ENCODE measurements around the gene SPOCK2.

Gene SPOCK2

GRCh38 chr10:72012796-72013195 lies 75.6 kb downstream of the SPOCK2 start:
- no peak for DNase-seq (ENCODE audit: low read depth in 1 of 2, low spot score in 1 of 2)

DNA sequence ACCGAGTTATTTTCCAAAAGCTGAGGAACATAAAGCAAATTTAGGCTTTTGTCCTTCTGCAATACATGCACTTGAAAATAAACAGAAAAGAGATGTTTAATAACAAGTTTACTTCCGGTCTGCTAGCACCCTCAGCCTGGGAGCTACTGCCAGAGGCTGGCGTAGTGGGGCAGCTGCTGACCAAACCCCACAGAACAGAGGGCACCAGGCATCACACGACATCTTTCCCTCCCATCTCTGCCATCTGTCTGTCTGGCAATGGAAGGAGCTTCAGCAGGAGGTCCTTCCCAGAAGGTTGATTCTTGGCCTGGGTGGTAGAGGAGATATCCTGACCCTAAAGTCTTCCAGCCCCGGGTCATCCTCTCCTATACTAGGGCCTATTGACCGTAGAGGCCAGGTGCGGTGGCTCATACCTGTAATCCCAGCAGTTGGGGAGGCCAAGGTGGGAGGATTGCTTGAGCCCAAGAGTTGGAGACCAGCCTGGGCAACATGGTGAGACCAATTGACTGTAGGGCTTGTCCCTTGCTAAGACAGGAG lies 76.3 kb downstream of the SPOCK2 start:
- no peak for DNase-seq (ENCODE audit: low read depth in 1 of 2, low spot score in 1 of 2)

- no peak for DNase-seq (ENCODE audit: low read depth in 1 of 2, low spot score in 1 of 2)
Measured at GRCh38 chr10:72011468-72011867, 76.9 kb downstream of the SPOCK2 start.

- no peak for DNase-seq (ENCODE audit: low read depth in 1 of 2, low spot score in 1 of 2)
Measured at GRCh38 chr10:72011016-72011415, 77.3 kb downstream of the SPOCK2 start.

- DNase-seq (ENCODE audit: low read depth in 1 of 2, low spot score in 1 of 2), result no peak
Measured at GRCh38 chr10:72010234-72010973, 77.9 kb downstream of the SPOCK2 start.

DNA sequence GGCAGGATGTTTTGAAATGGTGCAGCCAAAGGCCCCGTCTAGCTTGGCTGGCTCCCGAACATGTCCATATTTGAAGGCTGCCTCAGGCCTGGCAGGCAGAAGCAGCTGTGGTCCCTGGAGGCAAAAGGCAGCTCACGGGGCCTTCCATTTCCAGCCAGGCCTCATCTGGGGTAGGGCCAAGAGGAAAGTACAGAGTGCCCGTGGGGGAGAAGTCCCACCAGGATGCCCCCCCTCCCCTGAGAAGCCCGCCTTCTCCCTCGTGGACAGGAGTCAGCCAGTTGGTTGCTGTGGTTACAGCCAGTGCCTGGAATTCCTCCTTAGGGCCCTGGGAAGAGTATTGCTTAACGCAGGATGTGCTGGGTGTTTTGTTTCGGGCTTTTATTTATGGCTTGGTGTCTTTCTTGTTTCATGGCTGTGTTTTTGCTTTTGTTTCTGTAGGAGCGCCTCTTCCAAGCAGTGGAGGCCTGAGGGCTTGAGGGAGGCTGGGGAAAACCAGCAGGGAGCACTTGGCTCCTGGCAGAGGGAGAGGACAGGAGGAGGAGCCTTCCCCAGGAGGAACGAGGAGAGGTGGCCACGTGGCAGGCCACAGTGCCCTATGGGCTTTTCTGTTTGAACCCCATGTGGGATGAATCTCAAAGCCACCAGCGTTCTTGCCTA lies 78.8 kb downstream of the SPOCK2 start:
- DNase-seq (ENCODE audit: low read depth in 1 of 2, low spot score in 1 of 2), result no peak

- DNase-seq (ENCODE audit: low read depth in 1 of 2, low spot score in 1 of 2), result no peak
Measured at GRCh38 chr10:72009051-72009424, 79.3 kb downstream of the SPOCK2 start.
